GM21737 (cell line): Measurements from ENCODE around the gene NRL.

Source experiments
- ATAC-seq: cut with Tn5 transposase; IDR thresholded peaks from one replicate; pipeline ENCODE4 v1.9.1; 2021; ENCODE audit warnings: mild to moderate bottlenecking, moderate library complexity; ENCODE audit not compliant: unreplicated experiment

The NRL gene

DNA sequence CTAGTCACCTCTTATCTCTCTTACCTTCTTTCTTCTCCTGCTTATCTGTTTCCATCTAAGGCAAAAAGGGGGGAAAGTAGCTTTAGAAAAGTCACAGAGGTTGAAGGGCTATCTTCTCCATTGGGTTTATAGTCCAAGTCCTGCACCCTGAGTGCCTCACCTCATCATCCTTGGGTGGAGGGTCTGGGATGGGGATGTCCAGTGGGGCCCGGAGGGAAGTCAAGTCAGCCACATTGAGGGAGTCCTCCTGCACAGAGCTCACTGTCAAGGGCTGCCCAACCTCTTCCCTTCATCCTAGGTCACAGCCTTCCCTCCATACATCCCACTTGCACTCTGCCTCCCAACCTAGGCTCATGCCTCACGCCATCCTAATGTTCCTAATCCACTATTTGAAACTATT lies 30.5 kb upstream of the NRL start:
- ATAC-seq = no peak

- no peak for ATAC-seq
Observed at GRCh38 chr14:24144451-24144850, 29.7 kb upstream of the NRL start.

GRCh38 chr14:24143511-24143910 lies 28.8 kb upstream of the NRL start:
- no peak for ATAC-seq

DNA sequence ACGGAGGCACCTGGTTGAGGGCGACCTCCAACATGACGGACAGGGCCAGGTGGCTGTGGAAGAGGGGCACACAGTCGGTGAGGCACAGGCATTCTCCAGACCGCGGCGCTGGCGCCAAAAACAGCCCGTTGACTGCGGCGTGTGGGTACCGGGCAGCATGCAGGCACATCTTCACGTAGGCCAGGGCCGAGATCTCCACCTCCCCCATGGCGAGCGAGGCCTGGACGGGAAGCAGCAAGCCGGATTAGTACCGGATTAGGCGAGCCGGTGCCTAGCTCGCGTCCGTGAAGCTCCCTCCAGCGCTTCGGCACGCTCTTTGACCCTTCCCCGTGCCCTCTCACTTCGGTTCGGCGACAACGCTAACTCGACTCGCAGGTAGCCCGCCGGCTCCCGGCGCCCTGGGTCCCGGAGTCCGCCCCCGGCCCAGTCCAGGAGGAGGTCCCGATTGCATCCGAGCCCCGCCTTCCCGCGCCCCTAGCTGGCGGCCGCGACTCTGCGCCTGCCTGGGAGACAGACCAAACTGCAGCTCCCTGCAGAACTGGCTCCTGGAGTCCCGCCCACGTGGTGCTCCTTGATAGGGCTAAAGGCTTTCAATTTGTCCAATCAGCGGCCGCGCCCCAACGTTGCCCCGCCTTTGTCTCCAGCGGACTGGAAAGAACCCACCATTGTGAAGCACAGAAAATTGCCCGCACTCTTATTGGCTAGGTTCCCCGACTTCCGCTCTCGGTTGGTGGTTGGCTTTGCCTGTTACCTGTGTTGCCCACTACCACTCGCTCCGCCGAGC lies 26.5 kb upstream of the NRL start, which contains the start of gene EMC9:
TSS of gene EMC9 (minus strand) at position 495 of the 784 bp plus-strand sequence. CDS start at position 208, 287 bp downstream.
- ATAC-seq = peak; percentile 80

DNA sequence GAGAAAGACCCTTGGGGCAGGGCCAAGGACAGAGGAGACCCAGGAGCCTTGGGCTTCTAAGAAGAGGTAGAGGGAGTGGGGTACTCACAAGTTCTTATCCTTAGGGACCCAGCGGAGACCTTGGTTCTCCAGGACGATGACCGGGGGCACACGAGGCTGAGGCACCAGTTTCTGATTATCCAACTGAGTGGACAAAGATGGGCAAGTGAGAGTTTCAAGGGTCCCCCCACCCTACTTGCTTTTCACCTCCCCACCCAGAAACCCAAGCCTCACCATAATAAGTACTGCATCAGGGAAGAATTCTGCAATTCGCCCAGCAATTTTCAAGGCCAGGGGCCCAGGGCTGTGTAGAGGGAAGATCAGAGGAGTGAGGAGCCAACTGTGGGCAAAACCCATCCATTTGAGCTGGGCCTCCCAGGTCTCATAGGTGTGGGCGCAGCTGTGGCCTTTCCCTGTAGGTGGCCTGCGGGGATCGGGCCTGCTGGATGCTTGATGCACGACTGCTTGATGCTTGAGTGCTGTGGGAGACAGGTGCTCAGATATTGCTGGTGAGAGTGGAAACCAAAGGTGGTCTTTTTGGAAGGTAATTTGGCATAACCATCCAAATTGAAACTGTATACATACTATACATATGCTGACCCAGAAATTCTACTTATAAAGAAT lies 24.7 kb upstream of the NRL start:
- ATAC-seq = no peak

- no peak for ATAC-seq
Observed at GRCh38 chr14:24138396-24139271, 23.9 kb upstream of the NRL start.

GRCh38 chr14:24137529-24138395 lies 23.0 kb upstream of the NRL start:
- no peak for ATAC-seq

- no peak for ATAC-seq
Observed at GRCh38 chr14:24136684-24137528, 22.2 kb upstream of the NRL start.

GRCh38 chr14:24135834-24136683 lies 21.3 kb upstream of the NRL start, which contains the start of gene PSME1:
TSS of gene PSME1 (plus strand) at chr14:24136194. CDS start at chr14:24136263, 69 bp downstream.
- peak; percentile 78 for ATAC-seq

DNA sequence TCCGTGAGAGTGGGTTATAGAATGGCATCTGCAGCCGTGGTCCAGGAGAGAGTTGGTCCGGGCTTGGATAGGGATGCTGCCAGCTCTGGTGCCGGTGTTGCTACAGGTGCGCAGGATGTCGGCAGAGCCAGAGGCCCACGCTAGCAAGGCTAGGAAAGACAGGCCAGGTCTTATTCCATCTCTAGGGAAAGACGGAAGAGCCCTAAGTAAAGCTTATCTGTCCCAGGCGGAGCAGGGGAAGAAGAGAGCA lies 20.8 kb upstream of the NRL start:
- ATAC-seq = no peak

DNA sequence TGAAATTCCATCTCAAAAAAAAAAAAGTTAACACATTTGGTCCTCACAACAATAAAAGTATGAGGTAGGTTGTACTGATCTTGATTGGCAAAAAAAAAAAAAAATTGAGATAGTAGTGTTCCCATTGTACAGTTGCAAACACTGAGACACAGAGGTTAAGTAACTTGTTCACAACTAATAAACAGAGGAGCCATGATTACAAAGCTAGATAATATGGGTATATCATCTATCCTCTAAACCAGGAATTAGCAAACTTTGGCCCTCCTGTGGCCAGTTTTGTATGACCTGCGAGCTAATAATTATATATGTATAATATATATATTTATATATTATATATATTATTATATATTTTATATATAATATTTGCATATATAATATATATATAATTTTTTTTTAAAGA lies 19.0 kb upstream of the NRL start:
- ATAC-seq = no peak

GRCh38 chr14:24132976-24133375 lies 18.2 kb upstream of the NRL start:
- ATAC-seq = no peak

- no peak for ATAC-seq
Observed at GRCh38 chr14:24132061-24132685, 17.4 kb upstream of the NRL start.

DNA sequence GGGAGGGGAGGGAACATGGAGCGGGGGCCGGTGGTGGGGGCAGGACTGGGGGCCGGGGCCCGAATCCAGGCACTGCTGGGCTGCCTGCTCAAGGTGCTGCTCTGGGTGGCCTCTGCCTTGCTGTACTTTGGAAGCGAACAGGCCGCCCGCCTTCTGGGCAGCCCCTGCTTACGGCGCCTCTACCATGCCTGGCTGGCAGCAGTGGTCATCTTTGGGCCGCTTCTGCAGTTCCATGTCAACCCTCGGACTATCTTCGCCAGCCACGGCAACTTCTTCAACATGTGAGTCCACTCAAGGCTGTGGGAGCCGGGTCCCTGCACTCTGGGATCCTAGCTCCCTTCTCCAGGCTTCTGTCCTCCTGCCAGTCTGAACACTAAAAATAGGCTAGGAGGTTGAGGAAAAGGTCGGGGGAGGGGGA lies 16.8 kb upstream of the NRL start:
- ATAC-seq = no peak

- ATAC-seq = no peak
Observed at GRCh38 chr14:24130717-24131548, 16.2 kb upstream of the NRL start.

DNA sequence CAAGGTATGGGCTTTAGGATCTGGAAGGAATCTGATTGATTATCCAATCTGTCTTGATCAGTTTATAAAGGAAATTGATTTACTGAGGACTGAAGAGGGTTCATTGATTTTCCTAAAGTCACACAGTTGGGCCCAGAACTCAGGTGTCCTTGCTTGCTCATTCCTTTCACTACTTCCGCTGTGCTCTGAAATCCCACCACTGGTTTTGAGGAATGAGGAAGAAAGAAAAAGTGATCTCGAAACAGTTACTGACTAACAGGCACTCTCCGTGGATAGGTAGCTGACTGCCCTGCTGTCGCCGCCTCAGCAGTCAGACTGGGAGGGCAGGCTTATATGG lies 15.6 kb upstream of the NRL start, which contains the start of gene FITM1:
TSS of gene FITM1 (plus strand) at position 280 of the 337 bp plus-strand sequence. CDS start 905 bp downstream, outside the sequence.
- no peak for ATAC-seq

- no peak for ATAC-seq
Observed at GRCh38 chr14:24129410-24129998, 14.8 kb upstream of the NRL start.
